ENCODE measurements around the gene STX18. TPM values are rescaled to one million over a fixed set of nuclear protein-coding genes. Genes with fewer than 3 reads are reported as not detected.

The STX18 gene
- total and polyA plus RNA-seq, 10 of the 15 experiments (the other 5 are each of a cell fraction or from before 2014, with no cell fraction given) = 8.2 to 46.6 (median 31.1) TPM

GRCh38 chr4:4377732-4378460 lies 164.0 kb downstream of the STX18 start (continued):
- no peak for TF ChIP-seq E2F8 (IDR thresholded peaks at IDR 0.05; ENCODE audit: low read depth, partially characterized antibody)
- TF ChIP-seq CEBPB (IDR thresholded peaks at IDR 0.05; ENCODE audit: borderline replicate concordance in 1 of 2, low read depth in 2 of 2, low read length in 2 of 2) = no peak
- TF ChIP-seq RELB (IDR thresholded peaks at IDR 0.05; ENCODE audit: low read depth) = no peak
- no peak for TF ChIP-seq MYB (IDR thresholded peaks at IDR 0.05; ENCODE audit: borderline replicate concordance, low read depth, low read length)

GRCh38 chr4:4377191-4377590 lies 164.7 kb downstream of the STX18 start:
- no peaks in the 10 kb centered on the region for H4K20me1 ChIP-seq (ENCODE audit: control insufficient read depth, insufficient read depth)
- no peaks in the 10 kb centered on the region; a peak in 1 of 4 replicates for H3K27me3 ChIP-seq (replicated peaks in 1 of 2; ENCODE audit: control insufficient read depth in 2 of 2, insufficient read depth in 2 of 2, low read length in 1 of 2)
- H3K79me2 ChIP-seq (ENCODE audit: control insufficient read depth, insufficient read depth, low read length) = no peaks in the 10 kb centered on the region
- BruUV-seq (replicated peaks) = no TSS peak
- ChIA-PET CTCF (no interaction called here), SMC1A (ENCODE audit: uncharacterized antibody, unreplicated experiment) (no interaction called here), RAD21 (ENCODE audit: unreplicated experiment) (no interaction called here), POLR2A (no interaction called here)
- in situ Hi-C loops (cut with MboI) = no loop called here
- H2AFZ ChIP-seq (ENCODE audit: control insufficient read depth, low read depth, low read length) = no peak overlapping the region
- H3K9ac ChIP-seq (ENCODE audit: control insufficient read depth, insufficient read depth, low read length) = no peak overlapping the region
- 49% methylated on average over 12 of the region's 12 CpGs for WGBS (ENCODE audit: insufficient coverage, insufficient replicate concordance, low lambda C conversion rate, missing lambda C conversion rate)
- ATAC-seq (no peak), DNase-seq (ENCODE audit: low read depth, low spot score) (no peak), FAIRE-seq (no peak)
- no peaks in the 10 kb centered on the region for H3K9me3 ChIP-seq (replicated peaks; ENCODE audit: control insufficient read depth, insufficient read depth, low read length)
- no peaks in the 10 kb centered on the region for H3K36me3 ChIP-seq (ENCODE audit: control insufficient read depth in 2 of 2, insufficient read depth in 2 of 2, low read length in 1 of 2)
- H3K4me2 ChIP-seq (ENCODE audit: control insufficient read depth, insufficient read depth) = no peak overlapping the region
- H3K27ac ChIP-seq (ENCODE audit: control insufficient read depth, insufficient read depth) = no peak overlapping the region
- TF ChIP-seq CBFB (IDR thresholded peaks at IDR 0.05; ENCODE audit: low read depth) = no peak
- no peak for TF ChIP-seq MYC (IDR thresholded peaks at IDR 0.05; ENCODE audit: insufficient read depth, insufficient read length, insufficient replicate concordance, low read length, severe bottlenecking)
- no peak for TF ChIP-seq HSF1 (IDR thresholded peaks at IDR 0.05; ENCODE audit: low read depth, low read length)
- TF ChIP-seq EGR1 (IDR thresholded peaks at IDR 0.05; ENCODE audit: borderline replicate concordance in 1 of 2, low read depth in 2 of 2, low read length in 2 of 2) = no peak
- no peak for TF ChIP-seq IKZF2 (IDR thresholded peaks at IDR 0.05)
- TF ChIP-seq RELA (IDR thresholded peaks at IDR 0.05; ENCODE audit: borderline replicate concordance, partially characterized antibody) = no peak
- H3K4me3 ChIP-seq = no peak overlapping the region
- intact Hi-C loops (cut with micrococcal nuclease; ENCODE audit: unreplicated experiment) = no loop called here
- H3K4me1 ChIP-seq (ENCODE audit: control insufficient read depth, insufficient read depth, low read length) = no peaks in the 10 kb centered on the region
